ENCODE data around the gene OR2T3. TPM values are rescaled to one million over a fixed set of nuclear protein-coding genes. Genes with fewer than 3 reads are reported as not detected.
"Not testable (repeated sequence)": the region's sequence is repeated elsewhere in the genome, so short reads cannot be mapped to it uniquely, and the experiment has no call there.

The OR2T3 gene
- total and polyA plus RNA-seq, 9 of the 15 experiments (the other 6 are each of a cell fraction or from before 2014, with no cell fraction given): not detected

DNA sequence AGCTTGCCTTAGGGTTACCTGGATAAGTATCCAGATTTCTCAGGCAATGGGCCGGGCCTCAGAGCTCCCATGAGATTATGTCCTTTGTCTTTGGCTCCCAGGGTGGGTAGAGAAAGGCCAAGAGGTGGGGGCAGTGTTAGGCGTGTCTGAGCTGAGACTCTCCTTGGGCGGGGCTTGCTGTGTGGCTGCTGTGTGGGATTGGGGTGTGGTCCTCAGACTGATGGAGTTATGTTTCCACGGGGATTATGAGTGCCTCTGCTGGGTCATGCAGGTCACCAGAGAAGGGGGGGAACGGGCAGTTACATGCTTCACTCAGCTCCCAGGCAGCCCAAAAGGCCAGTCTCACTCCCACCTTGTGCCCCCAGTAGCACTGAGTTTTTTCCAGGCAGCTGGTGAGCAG lies 23.5 kb downstream of the OR2T3 start:
- ATAC-seq; H3K9me1 ChIP-seq (ENCODE audit: control insufficient read depth, insufficient read depth, low read length); H3K9me3 ChIP-seq (replicated peaks; ENCODE audit: control insufficient read depth, insufficient read depth, low read depth, low read length); DNase-seq (ENCODE audit: extremely low read depth in 1 of 4, low spot score in 3 of 4); H3K4me1 ChIP-seq (replicated peaks in 1 of 2; ENCODE audit: control insufficient read depth in 2 of 2, insufficient read depth in 2 of 2, low read length in 2 of 2); H2AFZ ChIP-seq (ENCODE audit: low read depth, low read length); H4K20me1 ChIP-seq (replicated peaks; ENCODE audit: control insufficient read depth, insufficient read depth, low read length); H3K79me2 ChIP-seq (ENCODE audit: control insufficient read depth, insufficient read depth, low read length); CTCF ChIA-PET (ENCODE audit: low intra/inter-chr PET ratio); H3K4me2 ChIP-seq (ENCODE audit: insufficient read depth, low read length); H3K27ac ChIP-seq (ENCODE audit: extremely low read depth, low read depth, low read length); H3K27me3 ChIP-seq (ENCODE audit: control insufficient read depth in 2 of 2, insufficient read depth in 2 of 2, low read length in 2 of 2); H3K9ac ChIP-seq (ENCODE audit: insufficient read depth in 1 of 2, low read depth in 2 of 2, low read length in 2 of 2); BruUV-seq (replicated peaks); H3K36me3 ChIP-seq (ENCODE audit: control insufficient read depth, insufficient read depth, low read length); POLR2A ChIA-PET; H3K4me3 ChIP-seq; FAIRE-seq; in situ Hi-C loops (cut with MboI); intact Hi-C loops (cut with micrococcal nuclease): not testable (repeated sequence)
- no CpG with 5 or more reads among the region's 5 CpGs for WGBS (ENCODE audit: insufficient coverage, low coverage, missing lambda C conversion rate)

- H3K9me1 ChIP-seq (ENCODE audit: control insufficient read depth, insufficient read depth, low read length); H3K4me2 ChIP-seq (ENCODE audit: insufficient read depth, low read length); BruUV-seq (replicated peaks); H3K79me2 ChIP-seq (ENCODE audit: control insufficient read depth, insufficient read depth, low read length); ATAC-seq; intact Hi-C loops (cut with micrococcal nuclease); H3K4me1 ChIP-seq (replicated peaks in 1 of 2; ENCODE audit: control insufficient read depth in 2 of 2, insufficient read depth in 2 of 2, low read length in 2 of 2); POLR2A ChIA-PET; H3K27me3 ChIP-seq (ENCODE audit: control insufficient read depth in 2 of 2, insufficient read depth in 2 of 2, low read length in 2 of 2); H3K27ac ChIP-seq (ENCODE audit: extremely low read depth, low read depth, low read length); CTCF ChIA-PET (ENCODE audit: low intra/inter-chr PET ratio); H3K4me3 ChIP-seq; H3K9me3 ChIP-seq (replicated peaks; ENCODE audit: control insufficient read depth, insufficient read depth, low read depth, low read length); FAIRE-seq; H2AFZ ChIP-seq (ENCODE audit: low read depth, low read length); H3K9ac ChIP-seq (ENCODE audit: insufficient read depth in 1 of 2, low read depth in 2 of 2, low read length in 2 of 2); H4K20me1 ChIP-seq (replicated peaks; ENCODE audit: control insufficient read depth, insufficient read depth, low read length); H3K36me3 ChIP-seq (ENCODE audit: control insufficient read depth, insufficient read depth, low read length): not testable (repeated sequence)
- in situ Hi-C loops (cut with MboI): loop anchor here (5.0 kb wide), 1 partner anchor 47 kb away; no protein-coding TSS in a partner anchor
- DNase-seq (ENCODE audit: extremely low read depth in 1 of 4, low spot score in 3 of 4): peak in 1 of 4 experiments; percentile 1
- 0% methylated on average over 1 of the region's 2 CpGs for WGBS (ENCODE audit: insufficient coverage, low coverage, missing lambda C conversion rate)
These were observed 27.3 kb downstream of the OR2T3 start for GRCh38 chr1:248500305-248501035.

- CTCF ChIA-PET (ENCODE audit: low intra/inter-chr PET ratio): not testable (repeated sequence)
These were observed 34.6 kb downstream of the OR2T3 start, which contains the start of gene OR2G6 for GRCh38 chr1:248507773-248508172. OR2G6 (plus strand) TSS chr1:248508073; CDS start chr1:248521647, 13,574 bp downstream.

DNA sequence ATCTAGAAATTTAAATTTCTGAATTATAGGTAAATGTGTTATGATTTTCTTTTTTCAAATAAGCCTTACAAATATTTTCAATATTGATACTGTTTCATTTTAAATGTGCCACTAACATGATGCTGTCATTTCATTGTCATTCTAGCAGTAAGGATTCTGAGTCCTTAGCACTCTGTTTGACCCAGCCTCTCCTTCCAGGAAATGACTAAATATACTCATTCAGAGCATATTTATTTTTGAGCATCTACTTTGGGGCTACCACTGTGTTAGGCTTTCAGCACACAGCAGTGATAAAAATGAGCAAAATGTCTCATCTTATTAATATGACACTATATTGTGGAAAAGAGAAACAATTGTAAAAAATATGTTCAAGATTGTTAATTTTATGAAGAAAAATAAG lies 37.1 kb downstream of the OR2T3 start:
- H3K27me3 ChIP-seq (ENCODE audit: control insufficient read depth in 2 of 2, insufficient read depth in 2 of 2, low read length in 2 of 2); H3K9me1 ChIP-seq (ENCODE audit: control insufficient read depth, insufficient read depth, low read length); H3K9ac ChIP-seq (ENCODE audit: insufficient read depth in 1 of 2, low read depth in 2 of 2, low read length in 2 of 2); H3K9me3 ChIP-seq (replicated peaks; ENCODE audit: control insufficient read depth, insufficient read depth, low read depth, low read length); CTCF ChIA-PET (ENCODE audit: low intra/inter-chr PET ratio); H3K79me2 ChIP-seq (ENCODE audit: control insufficient read depth, insufficient read depth, low read length); ATAC-seq; H2AFZ ChIP-seq (ENCODE audit: low read depth, low read length); H4K20me1 ChIP-seq (replicated peaks; ENCODE audit: control insufficient read depth, insufficient read depth, low read length); H3K36me3 ChIP-seq (ENCODE audit: control insufficient read depth, insufficient read depth, low read length); POLR2A ChIA-PET; H3K4me1 ChIP-seq (replicated peaks in 1 of 2; ENCODE audit: control insufficient read depth in 2 of 2, insufficient read depth in 2 of 2, low read length in 2 of 2); BruUV-seq (replicated peaks); in situ Hi-C loops (cut with MboI); DNase-seq (ENCODE audit: extremely low read depth in 1 of 4, low spot score in 3 of 4); FAIRE-seq; H3K4me2 ChIP-seq (ENCODE audit: insufficient read depth, low read length); H3K4me3 ChIP-seq; H3K27ac ChIP-seq (ENCODE audit: extremely low read depth, low read depth, low read length); intact Hi-C loops (cut with micrococcal nuclease): not testable (repeated sequence)

More at GRCh38 chr1:248507773-248508172, 34.6 kb downstream of the OR2T3 start, which contains the start of gene OR2G6:
- WGBS (ENCODE audit: insufficient coverage, low coverage, missing lambda C conversion rate): no CpG with 5 or more reads among the region's 2 CpGs
- H4K20me1 ChIP-seq (replicated peaks; ENCODE audit: control insufficient read depth, insufficient read depth, low read length); in situ Hi-C loops (cut with MboI); H3K4me3 ChIP-seq; H3K27me3 ChIP-seq (ENCODE audit: control insufficient read depth in 2 of 2, insufficient read depth in 2 of 2, low read length in 2 of 2); H3K4me2 ChIP-seq (ENCODE audit: insufficient read depth, low read length); BruUV-seq (replicated peaks); H3K9ac ChIP-seq (ENCODE audit: insufficient read depth in 1 of 2, low read depth in 2 of 2, low read length in 2 of 2); H3K9me1 ChIP-seq (ENCODE audit: control insufficient read depth, insufficient read depth, low read length); H3K79me2 ChIP-seq (ENCODE audit: control insufficient read depth, insufficient read depth, low read length); H3K27ac ChIP-seq (ENCODE audit: extremely low read depth, low read depth, low read length); H3K4me1 ChIP-seq (replicated peaks in 1 of 2; ENCODE audit: control insufficient read depth in 2 of 2, insufficient read depth in 2 of 2, low read length in 2 of 2); H3K9me3 ChIP-seq (replicated peaks; ENCODE audit: control insufficient read depth, insufficient read depth, low read depth, low read length); POLR2A ChIA-PET; FAIRE-seq; ATAC-seq; H3K36me3 ChIP-seq (ENCODE audit: control insufficient read depth, insufficient read depth, low read length); DNase-seq (ENCODE audit: extremely low read depth in 1 of 4, low spot score in 3 of 4); H2AFZ ChIP-seq (ENCODE audit: low read depth, low read length); intact Hi-C loops (cut with micrococcal nuclease): not testable (repeated sequence)
